H1 (cell line): ENCODE measurements around the gene FBXO46. TPM values are rescaled to one million over a fixed set of nuclear protein-coding genes. Genes with fewer than 3 reads are reported as not detected.

ENCODE experiments used
- CTCF ChIA-PET: fragments of 300-600 bp; sonication (Branson Sonifier 250); formaldehyde crosslinking; loops from one replicate; lab custom pipeline; 2021; ENCODE audit not compliant: partially characterized antibody; lab: Charles Lee
- POLR2A ChIA-PET: fragments of 300-600 bp; sonication (Branson Sonifier 250); formaldehyde crosslinking; loops from one replicate; lab custom pipeline; 2021; ENCODE audit warnings: inconsistent platforms; ENCODE audit not compliant: partially characterized antibody; lab: Charles Lee
- DNase-seq, 2 experiments: peaks; one replicate each; pipeline versions ENCODE4 v3.0.0 to v3.0.0-alpha.2; 2010 to 2022; ENCODE audit warnings: low spot score in 2 of 2, low read depth in 1 of 2, mixed read lengths in 1 of 2
- FAIRE-seq: peaks from 2 replicates; lab custom pipeline; 2011; peaks lifted over from hg19 to GRCh38; lab: Jason Lieb, UNC
- H2AFZ ChIP-seq: 2 replicates; pipeline ENCODE4 v1.8.1; 2012; ENCODE audit warnings: low read length, inconsistent platforms
- H2AK5ac ChIP-seq: 2 replicates; pipeline ENCODE4 v1.6.1; 2013; ENCODE audit warnings: low read depth, low read length
- H2BK120ac ChIP-seq: replicated peaks from 2 replicates; pipeline ENCODE3; 2013; ENCODE audit warnings: low read depth, low read length, inconsistent platforms
- H2BK12ac ChIP-seq: 2 replicates; pipeline ENCODE4 v1.6.1; 2013; ENCODE audit warnings: low read depth, low read length
- H2BK15ac ChIP-seq: 2 replicates; pipeline ENCODE4 v1.6.1; 2013; ENCODE audit warnings: low read length
- H2BK20ac ChIP-seq: 2 replicates; pipeline ENCODE4 v1.6.1; 2013; ENCODE audit warnings: low read length
- H2BK5ac ChIP-seq: 2 replicates; pipeline ENCODE4 v1.6.1; 2013; ENCODE audit warnings: low read depth, low read length
- H3K14ac ChIP-seq: 2 replicates; pipeline ENCODE4 v1.6.1; 2013; ENCODE audit warnings: inconsistent platforms; ENCODE audit not compliant: insufficient read length
- H3K18ac ChIP-seq: 2 replicates; pipeline ENCODE4 v1.6.1; 2013; ENCODE audit warnings: low read length; ENCODE audit errors: extremely low read depth
- H3K23ac ChIP-seq: 2 replicates; pipeline ENCODE4 v1.6.1; 2013; ENCODE audit warnings: inconsistent platforms; ENCODE audit not compliant: insufficient read length
- H3K23me2 ChIP-seq: 2 replicates; pipeline ENCODE4 v1.6.1; 2013; ENCODE audit warnings: low read depth, low read length
- H3K27ac ChIP-seq: 2 replicates; pipeline ENCODE4 v1.6.1; 2011; ENCODE audit warnings: low read depth, low read length, inconsistent platforms
- H3K27me3 ChIP-seq, 4 experiments: replicated peaks in 1 of 4; 1 replicate in 1 of 4; 2 replicates in 3 of 4; pipeline versions ENCODE4 v1.6.1 to v1.8.1; 2011 to 2013; ENCODE audit warnings: low read length in 3 of 4, mild to moderate bottlenecking in 3 of 4, inconsistent platforms in 2 of 4, mixed read lengths in 2 of 4, moderate library complexity in 1 of 4; ENCODE audit not compliant: control insufficient read depth in 3 of 4, insufficient read depth in 3 of 4; ENCODE audit errors: extremely low read depth in 1 of 4
- H3K36me3 ChIP-seq, 4 experiments: 2 replicates each; pipeline versions ENCODE4 v1.6.1 to v1.8.1; 2011 to 2013; ENCODE audit warnings: mild to moderate bottlenecking in 4 of 4, low read length in 3 of 4, moderate library complexity in 2 of 4, control low read depth in 1 of 4, inconsistent platforms in 1 of 4; ENCODE audit not compliant: insufficient read depth in 4 of 4, control insufficient read depth in 2 of 4
- H3K4ac ChIP-seq: replicated peaks from 2 replicates; pipeline ENCODE3; 2013; ENCODE audit warnings: low read length, low read depth, mixed read lengths, inconsistent platforms; ENCODE audit not compliant: insufficient read length
- H3K4me1 ChIP-seq, 4 experiments: replicated peaks in 1 of 4; 1 replicate in 1 of 4; 2 replicates in 3 of 4; pipeline versions ENCODE4 v1.6.1 to v1.8.1; 2011 to 2013; ENCODE audit warnings: low read length in 3 of 4, inconsistent platforms in 2 of 4, mixed read lengths in 1 of 4; ENCODE audit not compliant: insufficient read depth in 4 of 4, control insufficient read depth in 3 of 4
- H3K4me2 ChIP-seq, 2 experiments: 2 replicates each; pipeline versions ENCODE4 v1.6.1 to v1.8.1; 2011 to 2013; ENCODE audit warnings: low read depth in 2 of 2, low read length in 2 of 2, control low read depth in 1 of 2, inconsistent platforms in 1 of 2, mild to moderate bottlenecking in 1 of 2; ENCODE audit not compliant: insufficient read depth in 1 of 2
- H3K4me3 ChIP-seq, 4 experiments: fragments of 200-600, 300-600 bp in 1 of 4; sonication (generic), shearing (Covaris generic), sonication (Bioruptor Twin) in 1 of 4; 2 replicates each; pipeline versions ENCODE4 v1.5.1 to v1.8.1; 2011 to 2016; ENCODE audit warnings: low read length in 4 of 4, low read depth in 3 of 4, control low read depth in 2 of 4, inconsistent platforms in 2 of 4, mild to moderate bottlenecking in 2 of 4, mixed read lengths in 1 of 4, moderate library complexity in 1 of 4; ENCODE audit not compliant: insufficient read depth in 2 of 4; ENCODE audit errors: extremely low read depth in 1 of 4
- H3K56ac ChIP-seq: replicated peaks from 2 replicates; pipeline ENCODE3; 2013; ENCODE audit warnings: low read depth, mild to moderate bottlenecking, mixed read lengths, low read length, inconsistent platforms; ENCODE audit not compliant: insufficient read length
- H3K79me1 ChIP-seq: 2 replicates; pipeline ENCODE4 v1.6.1; 2013; ENCODE audit warnings: low read depth, low read length, control low read depth
- H3K79me2 ChIP-seq, 2 experiments: 2 replicates each; pipeline versions ENCODE4 v1.6.1 to v1.8.1; 2012 to 2013; ENCODE audit warnings: low read length in 2 of 2, mild to moderate bottlenecking in 2 of 2, inconsistent platforms in 1 of 2; ENCODE audit not compliant: insufficient read depth in 2 of 2, control insufficient read depth in 1 of 2
- H3K9ac ChIP-seq, 4 experiments: replicated peaks in 1 of 4; 1 replicate in 1 of 4; 2 replicates in 3 of 4; pipeline versions ENCODE4 v1.6.1 to v1.8.1; 2011 to 2013; ENCODE audit warnings: low read depth in 3 of 4, low read length in 3 of 4, control low read depth in 2 of 4, mild to moderate bottlenecking in 2 of 4, moderate library complexity in 2 of 4, inconsistent platforms in 1 of 4; ENCODE audit errors: extremely low read depth in 1 of 4
- H3K9me3 ChIP-seq, 2 experiments: 2 replicates each; pipeline versions ENCODE4 v1.6.1 to v1.8.1; 2012 to 2013; ENCODE audit warnings: mild to moderate bottlenecking in 2 of 2, moderate library complexity in 2 of 2, control low read depth in 1 of 2, inconsistent platforms in 1 of 2, low read depth in 1 of 2, low read length in 1 of 2, mixed read lengths in 1 of 2; ENCODE audit not compliant: insufficient read depth in 2 of 2
- H4K20me1 ChIP-seq, 2 experiments: replicated peaks in 1 of 2; 2 replicates each; pipeline versions ENCODE3 to v1.8.1; 2011 to 2013; ENCODE audit warnings: inconsistent platforms in 2 of 2, low read length in 2 of 2, mild to moderate bottlenecking in 1 of 2; ENCODE audit not compliant: insufficient read depth in 2 of 2, control insufficient read depth in 1 of 2
- H4K5ac ChIP-seq: 2 replicates; pipeline ENCODE4 v1.6.1; 2013; ENCODE audit warnings: low read length, low read depth, mixed read lengths, inconsistent platforms; ENCODE audit not compliant: insufficient read length
- H4K8ac ChIP-seq: 2 replicates; pipeline ENCODE4 v1.8.0; 2013; ENCODE audit warnings: mild to moderate bottlenecking, moderate library complexity, low read length, inconsistent platforms; ENCODE audit not compliant: insufficient read depth; ENCODE audit errors: extremely low read depth
- H4K91ac ChIP-seq: replicated peaks from 2 replicates; pipeline ENCODE3; 2013; ENCODE audit warnings: low read length, mixed read lengths, inconsistent platforms; ENCODE audit not compliant: insufficient read length
- HDAC2 ChIP-seq, 2 experiments: fragments of 300-600 bp in 1 of 2; sonication (generic) in 1 of 2; IDR thresholded peaks; 2 replicates each; pipeline ENCODE4 v1.6.1; 2011 to 2012; ENCODE audit warnings: low read depth in 2 of 2, low read length in 2 of 2, mild to moderate bottlenecking in 2 of 2, moderate library complexity in 2 of 2, borderline replicate concordance in 1 of 2, inconsistent platforms in 1 of 2
- POU5F1 ChIP-seq: IDR thresholded peaks from 2 replicates; pipeline ENCODE4 v1.6.1; 2011; ENCODE audit warnings: low read depth, mild to moderate bottlenecking, low read length, moderate library complexity
- SAP30 ChIP-seq: fragments of 300-600 bp; sonication (generic); IDR thresholded peaks from 2 replicates; pipeline ENCODE4 v1.7.1; 2012; ENCODE audit warnings: low read length, moderate library complexity, mild to moderate bottlenecking, inconsistent platforms; ENCODE audit not compliant: insufficient read depth, insufficient replicate concordance
- TCF12 ChIP-seq: IDR thresholded peaks from 2 replicates; pipeline ENCODE4 v1.6.1; 2011; ENCODE audit warnings: low read depth, mild to moderate bottlenecking, low read length
- TEAD4 ChIP-seq: IDR thresholded peaks from 2 replicates; pipeline ENCODE4 v1.6.1; 2012; ENCODE audit warnings: low read depth, low read length, inconsistent platforms, mixed read lengths
- USF2 ChIP-seq: IDR thresholded peaks from 2 replicates; pipeline ENCODE4 v1.6.1; 2011; ENCODE audit warnings: low read length, improper control_type of control experiment
- WGBS, 2 experiments: shearing (Covaris generic) in 1 of 2; methylation state at CpG; one replicate each; pipeline versions ENCODE4 v1.1.6 to v1.1.7; 2013 to 2015; ENCODE audit warnings: low lambda C conversion rate in 2 of 2, mixed read lengths in 2 of 2, inconsistent platforms in 1 of 2, low coverage in 1 of 2, missing lambda C conversion rate in 1 of 2; ENCODE audit not compliant: insufficient replicate concordance in 2 of 2, insufficient coverage in 1 of 2, insufficient read length in 1 of 2; ENCODE audit errors: extremely low coverage in 1 of 2, missing lambda C conversion rate in 1 of 2; 5-methylcytosine and 5-hydroxymethylcytosine counted together
- polyA plus RNA-seq, 7 experiments: library from polyadenylated mRNA; depleted of rRNA in 3 of 7; stranded (reverse) in 5 of 7; unstranded in 2 of 7; fragments of >200 nt in 5 of 7; fragments of 200-250 nt in 2 of 7; gene quantifications; 1 replicate in 5 of 7; 2 replicates in 1 of 7; 4 replicates in 1 of 7; pipeline versions ENCODE4 v1.2.1 to v1.2.3, GENCODE V29; 2011 to 2013; ENCODE audit warnings: missing spikeins in 2 of 7, mixed read lengths in 2 of 7
- total RNA-seq: library from RNA; stranded (reverse); fragmentation: NEBNext Ultra II Directional; extraction: Animal tissue kit (Norgen Biotek cat#: 25700); gene quantifications from 2 replicates; pipeline ENCODE4 v1.2.1, GENCODE V29; 2021

FBXO46 gene
- total and polyA plus RNA-seq, 2 of the 8 experiments (the other 6 are each of a cell fraction or from before 2014, with no cell fraction given): 11.2 to 38.9 TPM

- H3K18ac ChIP-seq: no peak overlapping the region
- no peak for FAIRE-seq
- peak overlapping the region; percentile 2 to 81; a peak in 3 of 4 replicates for H3K4me2 ChIP-seq
- no peak overlapping the region for H4K91ac ChIP-seq
- H2AFZ ChIP-seq: no peak overlapping the region
- H3K9me3 ChIP-seq: no peaks in the 10 kb centered on the region
- H2AK5ac ChIP-seq: no peak overlapping the region
- H2BK12ac ChIP-seq: no peak overlapping the region
- ChIA-PET CTCF (interaction anchor here (0.7 to 9.6 kb wide), 11 partner anchors 9 to 202 kb away, joined by 3 to 98 read pairs (median 4); partner anchors contain the start of genes QPCTL, SIX5 and SNRPD2), POLR2A (interaction anchor here (0.6 to 5.1 kb wide), 6 partner anchors 8 to 216 kb away, joined by 3 to 34 read pairs (median 4); partner anchors contain the start of genes QPCTL and SNRPD2)
- no peak overlapping the region for H3K56ac ChIP-seq
- no peak overlapping the region for H2BK20ac ChIP-seq
- no peak overlapping the region for H2BK5ac ChIP-seq
- no peak overlapping the region for H3K14ac ChIP-seq
- H3K23me2 ChIP-seq: peaks cover 5% of the 10 kb centered on the region
- H4K8ac ChIP-seq: no peak overlapping the region
- no peak overlapping the region for H2BK120ac ChIP-seq
- no peak overlapping the region for H4K5ac ChIP-seq
- no peak overlapping the region for H3K9ac ChIP-seq
- no peaks in the 10 kb centered on the region for H3K79me1 ChIP-seq
- DNase-seq: no peak
- H3K4me3 ChIP-seq: peak overlapping the region in 2 of 4 experiments; percentile 33 to 57; a peak in 4 of 8 replicates
- H3K4me1 ChIP-seq: peaks cover 0 to 7% (median 3%) of the 10 kb centered on the region in 4 experiments; a peak in 4 of 7 replicates
- no peak overlapping the region for H3K23ac ChIP-seq
- H3K4ac ChIP-seq: no peak overlapping the region
- H3K27ac ChIP-seq: no peak overlapping the region
- WGBS, 2 experiments: 74% methylated on average over 8 of the region's 8 CpGs; no CpG with 5 or more reads in 1 of the 2 experiments
- H2BK15ac ChIP-seq: no peak overlapping the region
- H4K20me1 ChIP-seq: peaks cover 2 to 5% of the 10 kb centered on the region in 2 experiments
- peaks cover 1 to 29% (median 14%) of the 10 kb centered on the region in 4 experiments; a peak in 7 of 8 replicates for H3K36me3 ChIP-seq
- H3K27me3 ChIP-seq: peaks cover 0 to 5% (median 0%) of the 10 kb centered on the region in 4 experiments; a peak in 3 of 7 replicates
- no peaks in the 10 kb centered on the region for H3K79me2 ChIP-seq
- TF ChIP-seq TCF12: no peak
- TF ChIP-seq SAP30: no peak
- TF ChIP-seq POU5F1: no peak
- TF ChIP-seq USF2: no peak
- TF ChIP-seq TEAD4: no peak
- no peak for TF ChIP-seq HDAC2 (IDR thresholded peaks at IDR 0.05; ENCODE audit: borderline replicate concordance in 1 of 2, low read depth in 2 of 2, low read length in 2 of 2)
Measured at GRCh38 chr19:45682117-45682516, 48.6 kb downstream of the FBXO46 start.
